NCI-H128 (cell line): Measurements from ENCODE around the gene CAPS.
A peak's percentile ranks its signal among the peaks of the same experiment; 100 is the strongest.

Experiments
- DNase-seq: peaks from one replicate; lab custom pipeline; 2025; ENCODE audit not compliant: unreplicated experiment; lab: John Stamatoyannopoulos, UW

Gene CAPS

GRCh38 chr19:5932609-5933262 is 18.7 kb downstream of the CAPS start:
- DNase-seq = no peak

- no peak for DNase-seq
Observed at GRCh38 chr19:5933391-5934068, 19.5 kb downstream of the CAPS start.

GRCh38 chr19:5934069-5934401 is 20.0 kb downstream of the CAPS start:
- no peak for DNase-seq

- DNase-seq = no peak
Observed at GRCh38 chr19:5934774-5935472, 20.9 kb downstream of the CAPS start.

- no peak for DNase-seq
Observed at GRCh38 chr19:5935473-5936291, 21.6 kb downstream of the CAPS start.

GRCh38 chr19:5936292-5936592 is 22.2 kb downstream of the CAPS start:
- DNase-seq = no peak

- no peak for DNase-seq
Observed at GRCh38 chr19:5937550-5937949, 23.5 kb downstream of the CAPS start.

- no peak for DNase-seq
Observed at GRCh38 chr19:5940260-5941208, 26.5 kb downstream of the CAPS start.

- DNase-seq = no peak
Observed at GRCh38 chr19:5941673-5942072, 27.6 kb downstream of the CAPS start.

GRCh38 chr19:5943045-5943444 is 29.0 kb downstream of the CAPS start:
- no peak for DNase-seq

- no peak for DNase-seq
Observed at GRCh38 chr19:5943623-5944022, 29.6 kb downstream of the CAPS start.

GRCh38 chr19:5947435-5947834 is 33.4 kb downstream of the CAPS start:
- no peak for DNase-seq

GRCh38 chr19:5948752-5949564 is 34.9 kb downstream of the CAPS start:
- no peak for DNase-seq

- peak; percentile 40 for DNase-seq
Observed at GRCh38 chr19:5949792-5950305, 35.8 kb downstream of the CAPS start.

- no peak for DNase-seq
Observed at GRCh38 chr19:5950741-5951140, 36.7 kb downstream of the CAPS start.

- no peak for DNase-seq
Observed at GRCh38 chr19:5951338-5951861, 37.3 kb downstream of the CAPS start.

GRCh38 chr19:5952193-5953029 is 38.4 kb downstream of the CAPS start:
- DNase-seq = no peak

GRCh38 chr19:5953030-5953589 is 39.1 kb downstream of the CAPS start:
- no peak for DNase-seq
